Hepatocyte (in vitro differentiated cells): Measurements from ENCODE around the gene FBXO36. TPM values are rescaled to one million over a fixed set of nuclear protein-coding genes. Genes with fewer than 3 reads are reported as not detected.

Experiments
- DNase-seq: peaks from one replicate; pipeline ENCODE4 v3.0.0-alpha.2; 2016; ENCODE audit warnings: low spot score
- H2AFZ ChIP-seq: fragments of 200-600 bp; sonication (generic); 2 replicates; pipeline ENCODE4 v1.6.0; 2016; ENCODE audit warnings: antibody characterized with exemption, mild to moderate bottlenecking
- H3K27ac ChIP-seq: fragments of 200-600 bp; sonication (generic); 2 replicates; pipeline ENCODE4 v1.5.1; 2016; ENCODE audit warnings: mild to moderate bottlenecking
- H3K27me3 ChIP-seq: fragments of 200-600 bp; sonication (generic); 2 replicates; pipeline ENCODE4 v1.6.1; 2016
- H3K36me3 ChIP-seq: fragments of 200-600 bp; sonication (generic); replicated peaks from 2 replicates; pipeline ENCODE4 v1.5.1; 2016; ENCODE audit warnings: low read depth; ENCODE audit not compliant: insufficient read depth
- H3K4me1 ChIP-seq: fragments of 200-600 bp; sonication (generic); 2 replicates; pipeline ENCODE4 v1.5.1; 2016; ENCODE audit warnings: mild to moderate bottlenecking, moderate library complexity; ENCODE audit not compliant: insufficient read depth
- H3K4me2 ChIP-seq: fragments of 200-600 bp; sonication (generic); 2 replicates; pipeline ENCODE4 v1.6.0; 2016
- H3K4me3 ChIP-seq: fragments of 200-600 bp; sonication (generic); 2 replicates; pipeline ENCODE4 v1.5.1; 2016; ENCODE audit warnings: mild to moderate bottlenecking
- H3K79me2 ChIP-seq: fragments of 200-600 bp; sonication (generic); 2 replicates; pipeline ENCODE4 v1.6.0; 2017; ENCODE audit warnings: mild to moderate bottlenecking
- H3K9me2 ChIP-seq: fragments of 200-600 bp; sonication (generic); replicated peaks from 2 replicates; pipeline ENCODE4 v1.6.0; 2017; ENCODE audit warnings: mild to moderate bottlenecking; ENCODE audit not compliant: insufficient read depth
- H3K9me3 ChIP-seq: fragments of 200-600 bp; sonication (generic); 2 replicates; pipeline ENCODE4 v1.5.1; 2016; ENCODE audit warnings: low read depth, mild to moderate bottlenecking
- H4K20me1 ChIP-seq: fragments of 200-600 bp; sonication (generic); 2 replicates; pipeline ENCODE4 v1.6.0; 2016; ENCODE audit warnings: mild to moderate bottlenecking; ENCODE audit not compliant: insufficient read depth, poor library complexity, severe bottlenecking
- EZH2 ChIP-seq: fragments of 200-600 bp; sonication (generic); IDR thresholded peaks from 2 replicates; pipeline ENCODE4 v1.6.1; 2016; ENCODE audit warnings: antibody characterized with exemption, mild to moderate bottlenecking, borderline replicate concordance
- EZH2phosphoT487 ChIP-seq: fragments of 200-600 bp; sonication (generic); IDR thresholded peaks from one replicate; pipeline ENCODE4 v1.6.1; 2018; ENCODE audit warnings: antibody characterized with exemption, mild to moderate bottlenecking, low read depth, moderate library complexity; ENCODE audit not compliant: unreplicated experiment, severe bottlenecking
- WGBS: methylation state at CpG from one replicate; pipeline ENCODE4 v1.1.6; 2016; ENCODE audit warnings: low lambda C conversion rate; ENCODE audit errors: missing lambda C conversion rate; 5-methylcytosine and 5-hydroxymethylcytosine counted together
- polyA plus RNA-seq: library from polyadenylated mRNA; unstranded; fragments of >200 nt; fragmentation: Nextera tagmentation; extraction: Ambion mirVana; gene quantifications from 2 replicates; pipeline ENCODE4 v1.2.1, GENCODE V29; 2016
- total RNA-seq: library from RNA; depleted of rRNA; stranded (reverse); fragments of >200 nt; gene quantifications from 2 replicates; pipeline ENCODE4 v1.2.3, GENCODE V29; 2014
- TF ChIP-seq, protein P1 (sequence below): fragments of 200-600 bp; sonication (generic); IDR thresholded peaks from 2 replicates; pipeline ENCODE4 v1.5.1; 2016; ENCODE audit warnings: antibody characterized with exemption, mild to moderate bottlenecking; ENCODE audit not compliant: poor library complexity

Gene FBXO36
- total and polyA plus RNA-seq, 2 experiments from 2014 or later = 2.6 to 6.1 TPM

GRCh38 chr2:229947544-229947943 lies 25.2 kb downstream of the FBXO36 start:
- Histone ChIP-seq H3K4me2 (no peak overlapping the region), H3K4me1 (no peaks in the 10 kb centered on the region), H3K36me3 (no peaks in the 10 kb centered on the region), H3K9me2 (no peaks in the 10 kb centered on the region), H2AFZ (no peak overlapping the region), H3K27me3 (no peaks in the 10 kb centered on the region), H4K20me1 (no peaks in the 10 kb centered on the region), H3K9me3 (no peaks in the 10 kb centered on the region), H3K4me3 (no peak overlapping the region), H3K79me2 (no peaks in the 10 kb centered on the region), H3K27ac (no peak overlapping the region)
- DNase-seq = no peak
- WGBS = 100% methylated on average over 1 of the region's 1 CpG
- TF ChIP-seq EZH2phosphoT487 (no peak), EZH2 (no peak)
- TF ChIP-seq, protein P1, sequence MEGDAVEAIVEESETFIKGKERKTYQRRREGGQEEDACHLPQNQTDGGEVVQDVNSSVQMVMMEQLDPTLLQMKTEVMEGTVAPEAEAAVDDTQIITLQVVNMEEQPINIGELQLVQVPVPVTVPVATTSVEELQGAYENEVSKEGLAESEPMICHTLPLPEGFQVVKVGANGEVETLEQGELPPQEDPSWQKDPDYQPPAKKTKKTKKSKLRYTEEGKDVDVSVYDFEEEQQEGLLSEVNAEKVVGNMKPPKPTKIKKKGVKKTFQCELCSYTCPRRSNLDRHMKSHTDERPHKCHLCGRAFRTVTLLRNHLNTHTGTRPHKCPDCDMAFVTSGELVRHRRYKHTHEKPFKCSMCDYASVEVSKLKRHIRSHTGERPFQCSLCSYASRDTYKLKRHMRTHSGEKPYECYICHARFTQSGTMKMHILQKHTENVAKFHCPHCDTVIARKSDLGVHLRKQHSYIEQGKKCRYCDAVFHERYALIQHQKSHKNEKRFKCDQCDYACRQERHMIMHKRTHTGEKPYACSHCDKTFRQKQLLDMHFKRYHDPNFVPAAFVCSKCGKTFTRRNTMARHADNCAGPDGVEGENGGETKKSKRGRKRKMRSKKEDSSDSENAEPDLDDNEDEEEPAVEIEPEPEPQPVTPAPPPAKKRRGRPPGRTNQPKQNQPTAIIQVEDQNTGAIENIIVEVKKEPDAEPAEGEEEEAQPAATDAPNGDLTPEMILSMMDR = no peak

- no peaks in the 10 kb centered on the region for H3K9me3 ChIP-seq
- DNase-seq = no peak
- WGBS = 84% methylated on average over 6 of the region's 6 CpGs
- H3K4me2 ChIP-seq = no peak overlapping the region
- no peak overlapping the region for H3K27ac ChIP-seq
- TF ChIP-seq, protein P1 = no peak
- TF ChIP-seq EZH2 = no peak
- no peak for TF ChIP-seq EZH2phosphoT487
- no peaks in the 10 kb centered on the region for H4K20me1 ChIP-seq
- H2AFZ ChIP-seq = no peak overlapping the region
- no peaks in the 10 kb centered on the region for H3K79me2 ChIP-seq
- H3K4me3 ChIP-seq = no peak overlapping the region
- no peaks in the 10 kb centered on the region for H3K9me2 ChIP-seq
- H3K27me3 ChIP-seq = no peaks in the 10 kb centered on the region
- no peaks in the 10 kb centered on the region for H3K4me1 ChIP-seq
- no peaks in the 10 kb centered on the region for H3K36me3 ChIP-seq
Observed at GRCh38 chr2:229952256-229952835, 30.0 kb downstream of the FBXO36 start.

DNA sequence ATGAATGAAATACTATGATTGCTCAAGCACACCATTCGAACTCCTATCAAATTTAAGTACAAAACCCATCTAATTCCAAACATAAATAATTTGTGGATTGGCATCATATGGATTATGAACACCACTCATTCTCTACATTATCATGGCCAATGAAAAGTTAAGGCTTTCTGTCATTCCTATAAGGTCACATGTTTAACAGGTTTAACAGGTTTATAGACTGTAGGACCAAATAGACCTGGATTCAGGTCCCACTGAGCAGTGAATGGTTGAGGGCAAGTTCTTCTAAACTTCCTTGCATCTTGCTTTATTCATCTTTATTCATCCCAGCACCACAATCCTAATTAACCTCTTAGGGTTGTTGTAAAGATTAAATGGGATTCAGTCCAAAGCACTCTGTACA lies 33.4 kb downstream of the FBXO36 start:
- H3K4me2 ChIP-seq = no peak overlapping the region
- H3K79me2 ChIP-seq = no peaks in the 10 kb centered on the region
- WGBS = 81% methylated on average over 1 of the region's 1 CpG
- no peaks in the 10 kb centered on the region for H4K20me1 ChIP-seq
- H3K27ac ChIP-seq = no peak overlapping the region
- H3K9me2 ChIP-seq = no peaks in the 10 kb centered on the region
- H3K4me1 ChIP-seq = no peaks in the 10 kb centered on the region
- no peaks in the 10 kb centered on the region for H3K27me3 ChIP-seq
- H3K36me3 ChIP-seq = no peaks in the 10 kb centered on the region
- no peak for DNase-seq
- no peak overlapping the region for H3K4me3 ChIP-seq
- no peak for TF ChIP-seq EZH2
- TF ChIP-seq, protein P1 = no peak
- no peak for TF ChIP-seq EZH2phosphoT487
- H2AFZ ChIP-seq = no peak overlapping the region
- H3K9me3 ChIP-seq = no peaks in the 10 kb centered on the region
